Panc1 (cell line): ENCODE results near the gene DLGAP1. TPM values are rescaled to one million over a fixed set of nuclear protein-coding genes. Genes with fewer than 3 reads are reported as not detected.

Source experiments
- ATAC-seq: fragments of 200-7000 bp; cut with Tn5 transposase; 2 replicates; pipeline ENCODE4 v1.9.1; 2020; ENCODE audit warnings: mild to moderate bottlenecking, moderate library complexity
- BruUV-seq: library from RNA; stranded (reverse); fragments of 400-500 nt; replicated peaks from 2 replicates; lab custom pipeline; 2021; lab: Mats Ljungman, UMichigan
- CTCF ChIA-PET: fragments of 300-600 bp; sonication (Branson Sonifier 250); formaldehyde crosslinking; loops from one replicate; lab custom pipeline; 2022; ENCODE audit warnings: antibody characterized with exemption; lab: Charles Lee
- POLR2A ChIA-PET: fragments of 300-600 bp; sonication (Branson Sonifier 250); formaldehyde crosslinking; loops from one replicate; lab custom pipeline; 2022; ENCODE audit warnings: antibody characterized with exemption; lab: Charles Lee
- DNase-seq: peaks from one replicate; pipeline ENCODE4 v3.0.0-alpha.2; 2010; ENCODE audit warnings: low read depth, low spot score
- H3K27ac ChIP-seq: 2 replicates; pipeline ENCODE4 v1.5.1; 2011; ENCODE audit warnings: mild to moderate bottlenecking, low read length, inconsistent platforms
- H3K27me3 ChIP-seq: fragments of 200-500 bp; sonication (Bioruptor generic); 2 replicates; pipeline ENCODE4 v1.6.0; 2014; ENCODE audit warnings: low read length, inconsistent platforms; ENCODE audit not compliant: control insufficient read depth, insufficient read depth
- H3K36me3 ChIP-seq: fragments of 200-500 bp; sonication (Bioruptor generic); 2 replicates; pipeline ENCODE4 v1.5.1; 2014; ENCODE audit warnings: inconsistent platforms, mild to moderate bottlenecking, low read length, moderate library complexity; ENCODE audit not compliant: control insufficient read depth, insufficient read depth
- H3K4me1 ChIP-seq: 2 replicates; pipeline ENCODE4 v1.5.1; 2011; ENCODE audit warnings: inconsistent platforms, mild to moderate bottlenecking, low read length, moderate library complexity; ENCODE audit not compliant: control insufficient read depth, insufficient read depth
- H3K4me3 ChIP-seq, 2 experiments: 2 replicates each; pipeline ENCODE4 v1.5.1; 2011 to 2012; ENCODE audit warnings: low read depth in 2 of 2, low read length in 2 of 2, mild to moderate bottlenecking in 2 of 2, inconsistent platforms in 1 of 2, moderate library complexity in 1 of 2
- H3K9me3 ChIP-seq: fragments of 200-500 bp; sonication (Bioruptor generic); 2 replicates; pipeline ENCODE4 v1.5.1; 2014; ENCODE audit warnings: low read depth, mild to moderate bottlenecking, inconsistent platforms, low read length, moderate library complexity; ENCODE audit not compliant: control insufficient read depth, insufficient read depth
- CTCF ChIP-seq: fragments of 450-650 bp; IDR thresholded peaks from 2 replicates; pipeline ENCODE4 v1.5.1; 2017; ENCODE audit warnings: mild to moderate bottlenecking
- POLR2AphosphoS5 ChIP-seq: IDR thresholded peaks from 2 replicates; pipeline ENCODE4 v1.6.1; 2012; ENCODE audit warnings: mild to moderate bottlenecking, low read depth, low read length, moderate library complexity
- REST ChIP-seq, 2 experiments: IDR thresholded peaks; 2 replicates each; pipeline ENCODE4 v1.6.1; 2011 to 2012; ENCODE audit warnings: low read depth in 2 of 2, control low read depth in 1 of 2, low read length in 1 of 2, mild to moderate bottlenecking in 1 of 2, moderate library complexity in 1 of 2; ENCODE audit not compliant: insufficient read depth in 1 of 2
- SIN3A ChIP-seq: IDR thresholded peaks from 2 replicates; pipeline ENCODE4 v1.6.1; 2012; ENCODE audit warnings: low read depth, mild to moderate bottlenecking, low read length, moderate library complexity, borderline replicate concordance; ENCODE audit not compliant: insufficient read depth
- TCF7L2 ChIP-seq: IDR thresholded peaks from 2 replicates; pipeline ENCODE4 v1.6.1; 2011; ENCODE audit warnings: mild to moderate bottlenecking, low read depth, low read length, inconsistent platforms
- in situ Hi-C: cut with HindIII; loops from 2 replicates; pipeline ENCODE4 v1.10.0; 2016; ENCODE audit warnings: low sequenced_read_pairs, low pct_unique_long_range_greater_than_20kb
- intact Hi-C: fragments of 100-400 bp; cut with micrococcal nuclease; formaldehyde crosslinking; loops from one replicate; pipeline ENCODE4 v1.10.0; 2022; ENCODE audit not compliant: unreplicated experiment
- total RNA-seq: library from RNA; stranded (reverse); gene quantifications from one replicate; pipeline ENCODE4 v1.2.1, GENCODE V29; 2021; ENCODE audit not compliant: unreplicated experiment

Gene DLGAP1
- total RNA-seq, 1 experiment from 2014 or later, result 1.8 TPM

GRCh38 chr18:3921826-3922225, 533.3 kb downstream of the DLGAP1 start:
- in situ Hi-C loops, result no loop called here
- intact Hi-C loops, result no loop called here
- Histone ChIP-seq H3K4me3 (no peak overlapping the region), H3K4me1 (no peaks in the 10 kb centered on the region), H3K27ac (no peak overlapping the region), H3K27me3 (no peaks in the 10 kb centered on the region; the same call in 1 of the 2 replicates), H3K36me3 (no peaks in the 10 kb centered on the region), H3K9me3 (no peaks in the 10 kb centered on the region)
- DNase-seq, result no peak
- CTCF ChIA-PET, result no interaction called here
- BruUV-seq, result no TSS peak
- ATAC-seq, result no peak
- POLR2A ChIA-PET, result no interaction called here
- no peak for TF ChIP-seq TCF7L2
- no peak for TF ChIP-seq CTCF
- no peak for TF ChIP-seq POLR2AphosphoS5
- no peak for TF ChIP-seq REST (IDR thresholded peaks at IDR 0.05; ENCODE audit: insufficient read depth in 1 of 2, low read depth in 2 of 2, low read length in 1 of 2)
- TF ChIP-seq SIN3A, result no peak

- ChIA-PET CTCF (no interaction called here), POLR2A (interaction anchor here (0.6 kb wide), 1 partner anchor 608 kb away, joined by 3 read pairs; no protein-coding TSS in a partner anchor)
- no peak overlapping the region for H3K4me3 ChIP-seq
- BruUV-seq, result no TSS peak
- in situ Hi-C loops (no loop called here), intact Hi-C loops (no loop called here)
- no peak for TF ChIP-seq TCF7L2
- TF ChIP-seq SIN3A, result no peak
- no peak for TF ChIP-seq POLR2AphosphoS5
- no peak for TF ChIP-seq CTCF
- no peak for TF ChIP-seq REST (IDR thresholded peaks at IDR 0.05; ENCODE audit: insufficient read depth in 1 of 2, low read depth in 2 of 2, low read length in 1 of 2)
- H3K36me3 ChIP-seq, result no peaks in the 10 kb centered on the region
- no peak overlapping the region for H3K27ac ChIP-seq
- H3K9me3 ChIP-seq, result no peaks in the 10 kb centered on the region
- no peaks in the 10 kb centered on the region for H3K4me1 ChIP-seq
- ATAC-seq, result no peak
- no peaks in the 10 kb centered on the region; the same call in 1 of the 2 replicates for H3K27me3 ChIP-seq
- DNase-seq, result no peak
These were observed 534.3 kb downstream of the DLGAP1 start for GRCh38 chr18:3920832-3921231.
